GM12878 (cell line): ENCODE results near the gene CD82. TPM values are rescaled to one million over a fixed set of nuclear protein-coding genes. Genes with fewer than 3 reads are reported as not detected.
"Not testable (repeated sequence)": the region's sequence is repeated elsewhere in the genome, so short reads cannot be mapped to it uniquely, and the experiment has no call there.

Experiments
- ATAC-seq: fragments of 200-7000 bp; cut with Tn5 transposase; 3 replicates; pipeline ENCODE4 v1.9.1; 2020; ENCODE audit warnings: mild to moderate bottlenecking, moderate library complexity
- BruUV-seq: library from RNA; stranded (reverse); fragments of 400-500 nt; replicated peaks from 2 replicates; lab custom pipeline; 2021; lab: Mats Ljungman, UMichigan
- CTCF ChIA-PET: fragments of 300-600 bp; sonication (Branson Sonifier 250); formaldehyde crosslinking; extraction: SDS; loops from one replicate; lab custom pipeline; 2021; ENCODE audit warnings: inconsistent platforms; lab: Yijun Ruan, JAX
- POLR2A ChIA-PET: fragments of 350-600 bp; formaldehyde crosslinking; extraction: SDS; loops from one replicate; lab custom pipeline; 2021; ENCODE audit warnings: inconsistent platforms; lab: Charles Lee
- RAD21 ChIA-PET: fragments of 300-600 bp; sonication (Branson Sonifier 250); formaldehyde crosslinking; loops from one replicate; lab custom pipeline; 2023; ENCODE audit warnings: antibody characterized with exemption; ENCODE audit not compliant: unreplicated experiment; lab: Charles Lee
- SMC1A ChIA-PET: fragments of 300-600 bp; sonication (Branson Sonifier 250); formaldehyde crosslinking; loops from one replicate; lab custom pipeline; 2023; ENCODE audit not compliant: unreplicated experiment, uncharacterized antibody; lab: Charles Lee
- DNase-seq: peaks from one replicate; pipeline ENCODE4 v3.0.0-alpha.2; 2011; ENCODE audit warnings: low read depth, low spot score
- FAIRE-seq: peaks from 3 replicates; lab custom pipeline; 2011; peaks lifted over from hg19 to GRCh38; lab: Jason Lieb, UNC
- H2AFZ ChIP-seq: 2 replicates; pipeline ENCODE4 v1.6.0; 2011; ENCODE audit warnings: low read depth, low read length, control low read depth; ENCODE audit not compliant: control insufficient read depth
- H3K27ac ChIP-seq: 2 replicates; pipeline ENCODE4 v1.5.1; 2011; ENCODE audit warnings: control low read depth; ENCODE audit not compliant: control insufficient read depth, insufficient read depth
- H3K27me3 ChIP-seq, 2 experiments: replicated peaks in 1 of 2; 2 replicates each; pipeline versions ENCODE4 v1.6.0 to v1.6.1; 2011; ENCODE audit warnings: low read length in 1 of 2; ENCODE audit not compliant: control insufficient read depth in 2 of 2, insufficient read depth in 2 of 2
- H3K36me3 ChIP-seq, 2 experiments: 2 replicates each; pipeline ENCODE4 v1.5.1; 2011; ENCODE audit warnings: low read length in 1 of 2; ENCODE audit not compliant: control insufficient read depth in 2 of 2, insufficient read depth in 2 of 2
- H3K4me1 ChIP-seq: 2 replicates; pipeline ENCODE4 v1.6.1; 2011; ENCODE audit warnings: mild to moderate bottlenecking, low read length, moderate library complexity, mixed read lengths; ENCODE audit not compliant: control insufficient read depth, insufficient read depth
- H3K4me2 ChIP-seq: 2 replicates; pipeline ENCODE4 v1.6.0; 2011; ENCODE audit warnings: control low read depth; ENCODE audit not compliant: control insufficient read depth, insufficient read depth
- H3K4me3 ChIP-seq: fragments of 200-600 bp; sonication (generic); 2 replicates; pipeline ENCODE4 v1.5.1; 2016
- H3K79me2 ChIP-seq: 2 replicates; pipeline ENCODE4 v1.6.0; 2011; ENCODE audit warnings: low read length; ENCODE audit not compliant: control insufficient read depth, insufficient read depth
- H3K9ac ChIP-seq: 2 replicates; pipeline ENCODE4 v1.8.0; 2011; ENCODE audit warnings: low read length, control low read depth, mixed read lengths; ENCODE audit not compliant: control insufficient read depth, insufficient read depth
- H3K9me3 ChIP-seq: replicated peaks from 3 replicates; pipeline ENCODE4 v1.5.1; 2011; ENCODE audit warnings: mild to moderate bottlenecking, low read length; ENCODE audit not compliant: control insufficient read depth, insufficient read depth
- H4K20me1 ChIP-seq: 2 replicates; pipeline ENCODE4 v1.6.0; 2011; ENCODE audit not compliant: control insufficient read depth, insufficient read depth
- BMI1 ChIP-seq: fragments of 450-650 bp; IDR thresholded peaks from 2 replicates; pipeline ENCODE4 v1.6.1; 2016; ENCODE audit warnings: mild to moderate bottlenecking, moderate library complexity, borderline replicate concordance
- CHD4 ChIP-seq: fragments of 200-600 bp; sonication (generic); IDR thresholded peaks from 2 replicates; pipeline ENCODE4 v1.6.1; 2016; ENCODE audit warnings: mild to moderate bottlenecking
- RAD51 ChIP-seq: fragments of 450-650 bp; IDR thresholded peaks from 2 replicates; pipeline ENCODE4 v1.6.1; 2016; ENCODE audit warnings: moderate library complexity, mild to moderate bottlenecking, inconsistent platforms
- RB1 ChIP-seq: fragments of 450-650 bp; formaldehyde crosslinking; IDR thresholded peaks from 2 replicates; pipeline ENCODE4 v1.6.1; 2017; ENCODE audit warnings: mild to moderate bottlenecking, borderline replicate concordance
- REST ChIP-seq: IDR thresholded peaks from 2 replicates; pipeline ENCODE4 v1.6.1; 2012; ENCODE audit warnings: mild to moderate bottlenecking, low read depth, low read length
- WGBS: methylation state at CpG from one replicate; pipeline ENCODE4 v1.1.6; 2016; ENCODE audit warnings: low lambda C conversion rate; ENCODE audit not compliant: insufficient replicate concordance, insufficient coverage; ENCODE audit errors: missing lambda C conversion rate; 5-methylcytosine and 5-hydroxymethylcytosine counted together
- in situ Hi-C: fragments of 300-500 bp; cut with MboI; formaldehyde crosslinking; loops from 9 replicates; pipeline ENCODE4 v1.14.3; 2018; ENCODE audit warnings: mixed read lengths
- intact Hi-C: fragments of 100-400 bp; cut with micrococcal nuclease; formaldehyde crosslinking; loops from one replicate; pipeline ENCODE4 v1.14.2; 2022; ENCODE audit not compliant: unreplicated experiment
- polyA plus RNA-seq, 11 experiments: library from polyadenylated mRNA; depleted of rRNA in 4 of 11; unstranded in 6 of 11; stranded (reverse) in 5 of 11; fragments of >200 nt; fragmentation: Nextera tagmentation in 4 of 11; fragmentation: Illumina TruSeq in 1 of 11; extraction: Ambion mirVana in 4 of 11; extraction: Trizol in 1 of 11; gene quantifications; 1 replicate in 1 of 11; 2 replicates in 10 of 11; pipeline versions ENCODE4 v1.2.1 to v1.2.3, GENCODE V29; 2011 to 2016; ENCODE audit warnings: inconsistent platforms in 2 of 11, missing spikeins in 2 of 11, low read depth in 1 of 11
- total RNA-seq, 4 experiments: library from RNA; depleted of rRNA in 3 of 4; stranded (reverse); fragments of >200 nt in 3 of 4; fragmentation: Illumina TruSeq in 1 of 4; extraction: Trizol in 1 of 4; gene quantifications; 2 replicates each; pipeline versions ENCODE4 v1.2.1 to v1.2.3, GENCODE V29; 2013 to 2021

CD82 gene
- total and polyA plus RNA-seq, 10 of the 15 experiments (the other 5 are each of a cell fraction or from before 2014, with no cell fraction given) = 5.2 to 180 (median 84.7) TPM

- Histone ChIP-seq H3K9ac (no peak overlapping the region), H4K20me1 (no peaks in the 10 kb centered on the region; the same call in 1 of the 2 replicates), H3K27me3 (peaks cover 0 to 1% of the 10 kb centered on the region in 2 experiments; a peak in 1 of 4 replicates), H2AFZ (no peak overlapping the region), H3K4me1 (no peaks in the 10 kb centered on the region), H3K9me3 (no peaks in the 10 kb centered on the region; the same call in 2 of the 3 replicates), H3K27ac (no peak overlapping the region), H3K4me3 (no peak overlapping the region), H3K4me2 (no peak overlapping the region), H3K36me3 (no peaks in the 10 kb centered on the region), H3K79me2 (no peaks in the 10 kb centered on the region)
- FAIRE-seq (no peak), DNase-seq (no peak), ATAC-seq (no peak)
- intact Hi-C loops (loop anchor here (5.0 kb wide), 1 partner anchor 237 kb away; no protein-coding TSS in a partner anchor), in situ Hi-C loops (no loop called here)
- 0% methylated on average over 2 of the region's 2 CpGs for WGBS
- TF ChIP-seq RAD51 (peak; percentile 21; the same call in 1 of the 2 replicates), CHD4 (no peak), RB1 (no peak)
- ChIA-PET CTCF (interaction anchor here (1.0 to 2.5 kb wide), 6 partner anchors 13 to 430 kb away, joined by 3 to 19 read pairs (median 5); no protein-coding TSS in a partner anchor), SMC1A (interaction anchor here (1.1 to 2.6 kb wide), 6 partner anchors 14 to 407 kb away, joined by 3 to 11 read pairs (median 6); no protein-coding TSS in a partner anchor), POLR2A (no interaction called here), RAD21 (interaction anchor here (0.6 to 2.9 kb wide), 4 partner anchors 17 to 263 kb away, joined by 3 to 8 read pairs (median 6); no protein-coding TSS in a partner anchor)
- BruUV-seq = no TSS peak
Measured at GRCh38 chr11:44540667-44541066, 24.8 kb upstream of the CD82 start.

- no peak overlapping the region for H3K27ac ChIP-seq
- POLR2A ChIA-PET = no interaction called here
- FAIRE-seq (no peak), ATAC-seq (no peak), DNase-seq (no peak)
- H3K27me3 ChIP-seq = peaks cover 0 to 1% of the 10 kb centered on the region in 2 experiments; a peak in 1 of 4 replicates
- no peaks in the 10 kb centered on the region for H3K79me2 ChIP-seq
- no peaks in the 10 kb centered on the region for H3K36me3 ChIP-seq
- H3K9ac ChIP-seq = no peak overlapping the region
- H3K4me3 ChIP-seq = no peak overlapping the region
- SMC1A ChIA-PET = interaction anchor here (1.1 to 1.3 kb wide), 2 partner anchors 19 to 75 kb away, joined by 3 to 4 read pairs; no protein-coding TSS in a partner anchor
- 89% methylated on average over 3 of the region's 3 CpGs for WGBS
- in situ Hi-C loops (no loop called here), intact Hi-C loops (loop anchor here (5.0 kb wide), 1 partner anchor 235 kb away; no protein-coding TSS in a partner anchor)
- no peak overlapping the region for H2AFZ ChIP-seq
- RAD21 ChIA-PET = interaction anchor here (1.2 kb wide), 1 partner anchor 12 kb away, joined by 3 read pairs; no protein-coding TSS in a partner anchor
- no peaks in the 10 kb centered on the region; the same call in 1 of the 2 replicates for H4K20me1 ChIP-seq
- BruUV-seq = no TSS peak
- CTCF ChIA-PET = interaction anchor here (1.5 kb wide), 1 partner anchor 70 kb away, joined by 3 read pairs; no protein-coding TSS in a partner anchor
- no peaks in the 10 kb centered on the region for H3K4me1 ChIP-seq
- H3K4me2 ChIP-seq = no peak overlapping the region
- TF ChIP-seq BMI1 (peak; percentile 82), REST (no peak)
- no peaks in the 10 kb centered on the region; the same call in 2 of the 3 replicates for H3K9me3 ChIP-seq
Measured at GRCh38 chr11:44542372-44542771, 23.1 kb upstream of the CD82 start.

- WGBS = 56% methylated on average over 4 of the region's 4 CpGs
- H3K79me2 ChIP-seq, H4K20me1 ChIP-seq, H3K4me1 ChIP-seq, in situ Hi-C loops, POLR2A ChIA-PET, H3K9ac ChIP-seq, ATAC-seq, H3K9me3 ChIP-seq, DNase-seq, FAIRE-seq, H2AFZ ChIP-seq, H3K4me3 ChIP-seq, H3K27ac ChIP-seq, RAD21 ChIA-PET, H3K36me3 ChIP-seq, BruUV-seq, H3K4me2 ChIP-seq, intact Hi-C loops, H3K27me3 ChIP-seq: not testable (repeated sequence)
- ChIA-PET CTCF (interaction anchor here (1.3 kb wide), 1 partner anchor 9 kb away, joined by 4 read pairs; no protein-coding TSS in a partner anchor), SMC1A (interaction anchor here (1.6 kb wide), 1 partner anchor 10 kb away, joined by 4 read pairs; no protein-coding TSS in a partner anchor)
Measured at GRCh38 chr11:44546984-44547383, 18.5 kb upstream of the CD82 start.
